BLaER1 treated with 17β-estradiol and CSF1 and Interleukin-3, amounts not matched to agents 10 nM and 100 nM (cell line): ENCODE measurements around the gene ARHGAP33.
A peak's percentile ranks its signal among the peaks of the same experiment; 100 is the strongest.

Experiments
- H3K27ac ChIP-seq, 11 experiments: shearing (Covaris generic); formaldehyde crosslinking; 2 replicates each; pipeline ENCODE4 v1.8.1; 2022
- H3K27me3 ChIP-seq, 11 experiments: shearing (Covaris generic); formaldehyde crosslinking; 2 replicates each; pipeline ENCODE4 v1.8.1; 2022
- H3K36me3 ChIP-seq, 11 experiments: shearing (Covaris generic); formaldehyde crosslinking; 2 replicates each; pipeline ENCODE4 v1.8.1; 2022
- H3K4me1 ChIP-seq, 10 experiments: shearing (Covaris generic); formaldehyde crosslinking; 2 replicates each; pipeline ENCODE4 v1.8.1; 2022
- H3K4me2 ChIP-seq, 11 experiments: shearing (Covaris generic); formaldehyde crosslinking; 2 replicates each; pipeline ENCODE4 v1.8.1; 2022
- H3K4me3 ChIP-seq, 10 experiments: shearing (Covaris generic); formaldehyde crosslinking; 2 replicates each; pipeline ENCODE4 v1.8.1; 2022
- H3K9ac ChIP-seq, 11 experiments: shearing (Covaris generic); formaldehyde crosslinking; 2 replicates each; pipeline ENCODE4 v1.8.1; 2022
- H3K9me3 ChIP-seq, 11 experiments: shearing (Covaris generic); formaldehyde crosslinking; replicated peaks in 1 of 11; 2 replicates each; pipeline ENCODE4 v1.8.1; 2022
- H4K20me1 ChIP-seq, 11 experiments: shearing (Covaris generic); formaldehyde crosslinking; 2 replicates each; pipeline ENCODE4 v1.8.1; 2022
- Cebpa-rat ChIP-seq, 11 experiments: shearing (Covaris generic); IDR thresholded peaks; 2 replicates each; pipeline ENCODE4 v1.8.1; 2022

Gene ARHGAP33

GRCh38 chr19:35744430-35745327, 30.7 kb upstream of the ARHGAP33 start:
- peaks cover 60 to 78% (median 71%) of the 10 kb centered on the region in 10 experiments for H3K4me1 ChIP-seq
- peak overlapping the region; percentile 85 to 97 (median 93) for H3K9ac ChIP-seq
- no peak for TF ChIP-seq Cebpa-rat (IDR thresholded peaks at IDR 0.05)
- peak overlapping the region; percentile 90 to 100 (median 98) for H3K4me2 ChIP-seq
- H3K27ac ChIP-seq, result peak overlapping the region; percentile 90 to 98 (median 95)
- H3K27me3 ChIP-seq, result no peaks in the 10 kb centered on the region
- H3K36me3 ChIP-seq, result peaks cover 0 to 15% (median 3%) of the 10 kb centered on the region in 11 experiments; a peak in 10 of 22 replicates
- H4K20me1 ChIP-seq, result peaks cover 0 to 7% (median 5%) of the 10 kb centered on the region in 11 experiments; a peak in 16 of 22 replicates
- peak overlapping the region; percentile 74 to 98 (median 88) for H3K4me3 ChIP-seq
- H3K9me3 ChIP-seq, result peaks cover 0 to 6% (median 0%) of the 10 kb centered on the region in 11 experiments; a peak in 2 of 22 replicates

GRCh38 chr19:35745328-35746086, 29.9 kb upstream of the ARHGAP33 start, which contains the start of the genes PSENEN and U2AF1L4:
Gene PSENEN, plus strand, starts transcription at chr19:35745651. Its CDS starts 280 bp downstream, at chr19:35745931.
Gene U2AF1L4, minus strand, starts transcription at chr19:35745418. Its CDS starts 27 bp downstream, at chr19:35745391.
- H3K4me1 ChIP-seq, result peaks cover 62 to 82% (median 74%) of the 10 kb centered on the region in 10 experiments
- H3K9me3 ChIP-seq, result peaks cover 0 to 6% (median 0%) of the 10 kb centered on the region in 11 experiments; a peak in 2 of 22 replicates
- no peaks in the 10 kb centered on the region for H4K20me1 ChIP-seq
- H3K4me3 ChIP-seq, result peak within 1 kb of the TSS; percentile 74 to 98 (median 88)
- peak within 1 kb of the TSS; percentile 97 to 100 (median 98) for H3K4me2 ChIP-seq
- TF ChIP-seq Cebpa-rat (IDR thresholded peaks at IDR 0.05), result no peak
- H3K27ac ChIP-seq, result peak within 1 kb of the TSS; percentile 90 to 98 (median 95)
- no peaks in the 10 kb centered on the region for H3K27me3 ChIP-seq
- peak within 1 kb of the TSS; percentile 85 to 97 (median 93) for H3K9ac ChIP-seq
- H3K36me3 ChIP-seq, result peaks cover 0 to 11% (median 3%) of the 10 kb centered on the region in 11 experiments; a peak in 3 of 22 replicates

- H3K27me3 ChIP-seq, result no peaks in the 10 kb centered on the region
- H3K4me2 ChIP-seq, result peak overlapping the region; percentile 90 to 99 (median 95)
- no peak for TF ChIP-seq Cebpa-rat (IDR thresholded peaks at IDR 0.05)
- H3K4me3 ChIP-seq, result peak overlapping the region; percentile 74 to 98 (median 88)
- H3K4me1 ChIP-seq, result peaks cover 62 to 82% (median 79%) of the 10 kb centered on the region in 10 experiments
- peak overlapping the region; percentile 81 to 98 (median 94) for H3K27ac ChIP-seq
- no peaks in the 10 kb centered on the region for H4K20me1 ChIP-seq
- H3K9ac ChIP-seq, result peak overlapping the region; percentile 85 to 97 (median 93)
- H3K9me3 ChIP-seq, result peaks cover 0 to 6% (median 0%) of the 10 kb centered on the region in 11 experiments; a peak in 2 of 22 replicates
- H3K36me3 ChIP-seq, result peaks cover 0 to 11% (median 3%) of the 10 kb centered on the region in 11 experiments; a peak in 3 of 22 replicates
Observed at GRCh38 chr19:35746087-35746462, 29.3 kb upstream of the ARHGAP33 start.

GRCh38 chr19:35746531-35746930, 28.8 kb upstream of the ARHGAP33 start:
- peak overlapping the region; percentile 90 to 99 (median 95) for H3K4me2 ChIP-seq
- H3K27me3 ChIP-seq, result no peaks in the 10 kb centered on the region
- TF ChIP-seq Cebpa-rat (IDR thresholded peaks at IDR 0.05), result no peak
- H3K36me3 ChIP-seq, result peaks cover 0 to 11% (median 3%) of the 10 kb centered on the region in 11 experiments; a peak in 6 of 22 replicates
- H3K4me1 ChIP-seq, result peaks cover 61 to 78% (median 76%) of the 10 kb centered on the region in 10 experiments
- H4K20me1 ChIP-seq, result 0 out of 22 replicates have a peak, but pooled peaks cover 0 to 1% (median 0%) of the 10 kb centered on the region in 11 experiments
- H3K9ac ChIP-seq, result peak overlapping the region; percentile 85 to 97 (median 93)
- peaks cover 0 to 6% (median 0%) of the 10 kb centered on the region in 11 experiments; a peak in 2 of 22 replicates for H3K9me3 ChIP-seq
- H3K27ac ChIP-seq, result peak overlapping the region; percentile 81 to 98 (median 94); a peak in 21 of 22 replicates
- H3K4me3 ChIP-seq, result peak overlapping the region; percentile 74 to 98 (median 88)

- Histone ChIP-seq H3K4me3 (peak within 1 kb of the TSS; percentile 75 to 97 (median 89)), H3K9me3 (peaks cover 0 to 6% (median 0%) of the 10 kb centered on the region in 11 experiments; a peak in 2 of 22 replicates), H3K27ac (peak within 1 kb of the TSS; percentile 63 to 95 (median 84)), H3K27me3 (no peaks in the 10 kb centered on the region), H3K36me3 (peaks cover 9 to 29% (median 21%) of the 10 kb centered on the region in 11 experiments; a peak in 21 of 22 replicates), H3K9ac (peak within 1 kb of the TSS; percentile 72 to 93 (median 86)), H3K4me2 (peak within 1 kb of the TSS; percentile 92 to 100 (median 97)), H4K20me1 (0 out of 22 replicates have a peak, but pooled peaks cover 0 to 7% (median 0%) of the 10 kb centered on the region in 11 experiments), H3K4me1 (peaks cover 51 to 60% (median 59%) of the 10 kb centered on the region in 10 experiments)
- peak in 9 of 11 experiments; percentile 43 to 91 (median 75); a peak in 15 of 22 replicates for TF ChIP-seq Cebpa-rat (IDR thresholded peaks at IDR 0.05)
Observed at GRCh38 chr19:35748106-35749020, 27.0 kb upstream of the ARHGAP33 start, which contains the start of gene LIN37. Gene LIN37, plus strand, starts transcription at chr19:35748576. Its CDS starts 149 bp downstream, at chr19:35748725.

GRCh38 chr19:35750167-35750566, 25.2 kb upstream of the ARHGAP33 start:
- Histone ChIP-seq H4K20me1 (peaks cover 0 to 12% (median 0%) of the 10 kb centered on the region in 11 experiments; a peak in 1 of 22 replicates), H3K4me1 (peaks cover 39 to 47% (median 46%) of the 10 kb centered on the region in 10 experiments), H3K4me2 (peak overlapping the region; percentile 86 to 100 (median 96)), H3K9ac (peak overlapping the region in 10 of 11 experiments; percentile 63 to 87 (median 84); a peak in 20 of 22 replicates), H3K36me3 (peaks cover 17 to 41% (median 32%) of the 10 kb centered on the region in 11 experiments), H3K27me3 (peaks cover 0 to 2% (median 1%) of the 10 kb centered on the region in 11 experiments; a peak in 9 of 22 replicates), H3K9me3 (no peaks in the 10 kb centered on the region), H3K27ac (peak overlapping the region in 6 of 11 experiments; percentile 14 to 55 (median 26); a peak in 9 of 22 replicates), H3K4me3 (peak overlapping the region in 1 of 10 experiments; percentile 12; a peak in 2 of 20 replicates)
- no peak for TF ChIP-seq Cebpa-rat (IDR thresholded peaks at IDR 0.05)
